MM.1S (cell line): ENCODE measurements around the gene SRP19.

Source experiments
- CTCF ChIP-seq: fragments of 300-600 bp; sonication (generic); IDR thresholded peaks from 2 replicates; pipeline ENCODE4 v1.5.1; 2016; ENCODE audit warnings: antibody characterized with exemption, low read length, mixed read lengths
- EZH2phosphoT487 ChIP-seq: fragments of 300-600 bp; sonication (generic); IDR thresholded peaks from 2 replicates; pipeline ENCODE4 v1.6.1; 2018; ENCODE audit warnings: antibody characterized with exemption, low read length

- no peak for TF ChIP-seq CTCF
- TF ChIP-seq EZH2phosphoT487, result no peak
These were observed 8.9 kb downstream of the SRP19 start for GRCh38 chr5:112869948-112870347.
